NOMO-1 (cell line): ENCODE measurements around the gene LRRC39.
"Not testable (repeated sequence)": the region's sequence is repeated elsewhere in the genome, so short reads cannot be mapped to it uniquely, and the experiment has no call there.

Source experiments
- DNase-seq, 2 experiments: peaks; one replicate each; lab custom pipeline; 2025; ENCODE audit not compliant: unreplicated experiment in 2 of 2; lab: John Stamatoyannopoulos, UW

Gene LRRC39

DNA sequence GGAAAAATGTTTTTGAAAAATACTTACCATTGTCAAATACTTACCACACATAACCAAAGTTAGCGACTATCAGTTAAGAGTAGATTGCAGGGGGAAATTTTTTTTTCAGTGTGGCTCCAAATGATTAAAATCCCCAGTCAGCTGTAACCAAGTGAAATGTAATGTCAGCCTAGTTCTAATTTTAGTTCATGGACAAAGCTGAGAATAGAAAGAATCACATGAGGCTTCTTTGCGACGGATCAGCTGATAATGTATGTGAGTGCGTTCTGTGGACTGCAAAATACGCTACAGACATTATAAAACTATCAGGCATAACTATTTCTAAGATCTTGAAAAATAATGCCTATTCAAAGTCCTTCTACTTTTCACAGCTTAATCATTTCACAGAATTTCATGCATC lies at the start of gene LRRC39:
Gene LRRC39, minus strand, starts transcription at position 166 of the 400 bp plus-strand sequence. CDS start 9,740 bp downstream, outside the sequence.
- no peak for DNase-seq

DNA sequence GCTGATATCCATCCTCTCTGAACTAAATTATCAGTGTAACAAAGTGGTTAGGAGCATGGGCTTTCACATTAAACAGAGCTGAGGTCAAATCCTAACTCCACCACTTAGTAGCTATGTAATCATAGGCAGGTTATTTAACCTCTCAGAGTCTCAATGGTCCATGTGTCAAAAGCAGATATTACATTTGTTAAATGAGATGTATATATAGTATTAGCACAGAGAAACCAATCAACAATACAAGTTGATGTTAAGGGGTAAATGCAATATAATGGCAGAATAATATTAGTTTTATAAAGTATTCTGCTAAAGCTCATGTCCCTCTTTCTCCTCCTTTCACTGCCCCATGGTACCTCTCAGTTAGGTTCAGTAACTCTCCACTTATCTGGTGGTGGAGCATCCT lies 44.4 kb upstream of the LRRC39 start:
- DNase-seq, result no peak

DNA sequence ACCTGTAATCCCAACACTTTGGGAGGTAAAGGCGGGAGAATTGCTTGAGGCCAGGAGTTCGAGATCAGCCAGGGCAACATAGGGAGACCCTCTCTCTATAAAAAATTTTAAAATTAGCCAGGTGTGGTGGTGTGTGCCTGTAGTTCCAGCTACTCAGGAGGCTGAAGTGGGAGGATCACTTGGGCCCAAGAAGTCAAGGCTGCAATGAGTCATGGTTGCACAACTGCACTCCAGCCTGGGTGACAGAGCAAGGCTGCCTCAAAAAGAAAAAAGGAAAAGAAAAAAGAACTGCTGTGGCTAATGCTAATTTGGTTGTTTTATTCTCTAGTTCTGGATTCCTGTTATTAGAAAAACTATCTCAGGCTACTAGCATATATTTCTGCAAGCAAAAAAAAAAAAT lies 41.8 kb upstream of the LRRC39 start:
- DNase-seq, result no peak

DNA sequence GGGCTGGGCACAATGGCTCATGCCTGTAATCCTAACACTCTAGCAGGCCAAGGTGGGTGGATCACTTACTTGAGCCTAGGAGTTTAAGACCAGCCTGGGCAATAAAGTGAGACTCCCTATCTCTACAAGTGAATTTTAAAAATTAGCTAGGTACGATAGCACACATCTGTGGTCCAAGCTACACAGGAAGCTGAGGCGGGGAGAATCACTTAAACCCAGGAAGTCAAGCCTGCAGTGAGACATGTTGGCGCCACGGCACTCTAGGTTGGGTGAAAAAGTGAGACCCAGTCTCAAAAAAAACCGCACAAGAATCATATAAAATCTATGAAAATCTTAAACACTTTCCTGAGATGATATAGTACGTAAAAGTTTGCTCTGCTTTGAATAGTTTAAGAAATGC lies 41.4 kb upstream of the LRRC39 start:
- DNase-seq, result no peak

DNA sequence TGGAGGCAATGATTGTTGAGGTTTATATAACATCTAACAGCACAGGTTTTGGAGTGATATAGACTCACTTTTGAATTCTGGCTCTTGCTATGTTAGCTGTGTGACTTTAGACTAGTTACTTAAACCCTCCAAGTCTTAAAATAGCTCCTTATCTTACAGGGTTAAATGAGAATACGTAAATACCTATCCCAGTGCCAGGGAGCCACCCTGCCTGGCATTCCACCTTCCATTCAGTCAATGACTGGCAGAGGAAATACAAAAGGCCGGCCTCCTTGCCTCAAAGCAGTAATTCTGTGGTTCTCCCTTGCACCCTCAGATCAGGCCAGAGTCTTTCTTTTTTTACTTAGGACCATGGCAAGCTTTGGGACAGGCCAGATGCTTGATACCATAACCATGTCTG lies 39.8 kb upstream of the LRRC39 start:
- DNase-seq, result no peak

DNA sequence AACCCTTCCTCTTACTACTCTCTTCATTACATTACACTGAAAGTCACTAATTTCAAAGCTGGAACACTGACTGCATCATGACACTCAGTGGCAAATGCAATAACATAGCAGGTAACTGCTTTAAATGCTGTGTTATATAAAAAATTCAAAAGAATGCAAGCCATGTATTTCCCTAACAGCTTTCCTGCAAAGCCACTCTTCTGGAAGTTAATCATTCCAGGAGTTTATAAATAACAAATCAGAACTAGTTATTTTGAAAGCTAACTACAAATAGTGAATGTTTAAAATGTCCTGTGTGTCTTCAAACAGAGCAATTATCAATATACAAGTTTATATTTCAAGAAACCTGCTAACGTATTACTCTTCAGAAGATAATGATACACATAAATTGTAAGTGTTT lies 37.0 kb upstream of the LRRC39 start:
- no peak for DNase-seq

DNA sequence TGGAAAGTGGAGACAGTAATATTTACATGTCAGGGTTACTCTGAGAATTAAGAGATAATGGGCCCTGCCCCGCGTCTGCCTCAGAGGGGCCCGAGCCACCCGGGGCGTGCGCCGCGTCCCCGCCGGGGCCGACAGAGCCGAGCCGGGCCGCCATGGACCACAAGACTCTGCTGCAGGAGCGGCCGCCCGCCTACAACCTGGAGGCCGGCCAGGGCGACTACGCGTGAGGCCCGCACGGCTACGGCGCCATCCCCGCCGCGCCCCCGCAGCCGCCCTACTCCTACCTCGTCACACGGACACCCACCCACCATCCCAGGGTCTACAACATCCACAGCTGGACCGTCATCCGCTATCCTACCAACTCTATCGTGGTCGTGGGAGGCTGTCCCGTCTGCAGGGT lies 35.1 kb upstream of the LRRC39 start:
- no peak for DNase-seq

DNA sequence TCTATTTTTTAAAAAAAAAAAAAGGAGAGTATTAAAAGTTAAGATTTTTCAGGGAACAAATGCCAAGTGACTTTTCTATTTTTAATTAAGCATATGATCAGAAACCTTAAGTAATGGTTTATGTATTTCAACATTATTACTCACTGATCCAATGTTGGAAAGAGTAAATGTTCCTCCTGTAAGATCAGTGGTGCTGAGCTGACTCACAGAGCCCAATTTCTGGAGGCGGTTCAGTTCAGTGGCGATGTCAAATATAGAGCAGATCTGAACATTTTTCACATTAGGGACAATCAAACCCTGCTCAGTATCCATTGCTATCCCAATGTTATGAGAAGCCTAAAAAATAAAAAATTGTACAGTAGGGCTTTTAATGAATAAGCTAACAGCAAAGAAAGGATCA lies 28.2 kb upstream of the LRRC39 start:
- DNase-seq, result no peak

DNA sequence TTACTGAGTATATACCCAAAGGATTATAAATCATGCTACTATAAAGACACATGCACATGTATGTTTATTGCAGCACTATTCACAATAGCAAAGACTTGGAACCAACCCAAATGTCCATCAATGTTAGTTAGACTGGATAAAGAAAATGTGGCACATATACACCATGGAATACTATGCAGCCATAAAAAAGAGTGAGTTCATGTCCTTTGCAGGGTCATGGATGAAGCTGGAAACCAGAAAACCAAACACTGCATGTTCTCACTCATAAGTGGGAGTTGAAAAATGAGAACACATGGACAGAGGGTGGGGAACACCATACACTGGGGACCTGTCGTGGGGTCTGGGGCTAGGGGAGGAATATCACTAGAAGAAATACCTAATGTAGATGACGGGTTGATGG lies 27.5 kb upstream of the LRRC39 start:
- not testable (repeated sequence) for DNase-seq

DNA sequence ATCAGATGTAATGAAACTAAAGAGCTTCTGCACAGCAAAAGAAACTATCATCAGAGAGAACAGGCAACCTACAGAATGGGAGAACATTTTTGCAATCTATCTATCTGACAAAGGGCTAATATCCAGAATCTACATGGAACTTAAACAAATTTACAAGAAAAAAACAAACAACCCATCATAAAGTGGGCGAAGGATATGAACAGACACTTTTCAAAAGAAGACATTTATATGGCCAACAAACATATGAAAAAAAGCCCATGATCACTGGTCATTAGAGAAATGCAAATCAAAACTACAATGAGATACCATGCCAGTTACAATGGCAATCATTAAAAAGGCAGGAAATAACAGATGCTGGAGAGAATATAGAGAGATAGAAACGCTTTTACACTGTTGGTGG lies 27.0 kb upstream of the LRRC39 start:
- DNase-seq, result not testable (repeated sequence)

DNA sequence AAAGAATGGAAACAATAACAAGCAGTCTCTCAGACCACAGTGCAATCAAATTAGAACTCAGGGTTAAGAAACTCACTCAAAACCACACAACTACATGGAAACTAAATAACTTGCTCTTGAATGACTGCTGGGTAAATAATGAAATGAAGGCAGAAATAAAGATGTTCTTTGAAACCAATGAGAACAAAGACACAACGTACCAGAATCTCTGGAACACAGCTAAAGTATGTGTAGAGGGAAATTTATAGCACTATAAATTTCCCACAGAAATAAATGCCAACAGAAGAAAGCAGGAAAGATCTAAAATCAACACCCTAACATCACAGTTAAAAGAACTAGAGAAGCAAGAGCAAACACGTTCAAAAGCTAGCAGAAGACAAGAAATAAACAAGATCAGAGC lies 24.6 kb upstream of the LRRC39 start:
- DNase-seq, result not testable (repeated sequence)

DNA sequence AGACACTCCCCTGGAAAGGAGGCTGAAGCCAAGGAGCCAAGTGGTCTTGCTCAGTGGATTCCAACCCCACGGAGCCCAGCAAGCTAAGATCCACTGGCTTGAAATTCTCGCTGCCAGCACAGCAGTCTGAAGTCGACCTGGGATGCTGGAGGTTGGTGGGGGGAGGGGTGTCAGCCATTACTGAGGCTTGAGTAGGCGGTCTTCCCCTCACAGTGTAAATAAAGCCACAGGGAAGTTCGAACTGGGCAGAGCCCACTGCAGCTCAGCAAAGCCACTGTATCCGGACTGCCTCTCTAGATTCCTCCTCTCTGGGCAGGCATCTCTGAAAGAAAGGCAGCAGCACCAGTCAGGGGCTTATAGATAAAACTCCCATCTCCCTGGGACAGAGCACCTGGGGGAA lies 22.0 kb upstream of the LRRC39 start:
- DNase-seq, result not testable (repeated sequence)

DNA sequence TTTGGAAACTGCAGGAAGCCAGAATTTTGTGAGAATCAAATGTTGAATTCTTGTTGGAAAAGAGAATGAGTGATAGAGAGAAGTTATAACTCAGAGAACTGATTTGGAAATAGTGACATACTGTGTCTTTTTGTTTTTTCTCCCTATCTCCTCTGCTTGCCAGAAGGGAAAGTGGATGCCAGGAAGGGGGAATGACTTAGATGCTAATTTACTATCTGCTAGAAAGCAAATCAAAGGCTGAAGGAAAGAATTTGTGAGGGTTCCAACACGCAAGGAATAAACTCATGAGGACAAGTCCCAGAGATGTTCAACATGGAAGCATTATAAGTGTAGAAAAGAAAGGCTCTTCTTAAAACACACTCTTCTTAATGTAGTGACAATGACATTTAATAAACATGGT lies 20.5 kb upstream of the LRRC39 start:
- no peak for DNase-seq

DNA sequence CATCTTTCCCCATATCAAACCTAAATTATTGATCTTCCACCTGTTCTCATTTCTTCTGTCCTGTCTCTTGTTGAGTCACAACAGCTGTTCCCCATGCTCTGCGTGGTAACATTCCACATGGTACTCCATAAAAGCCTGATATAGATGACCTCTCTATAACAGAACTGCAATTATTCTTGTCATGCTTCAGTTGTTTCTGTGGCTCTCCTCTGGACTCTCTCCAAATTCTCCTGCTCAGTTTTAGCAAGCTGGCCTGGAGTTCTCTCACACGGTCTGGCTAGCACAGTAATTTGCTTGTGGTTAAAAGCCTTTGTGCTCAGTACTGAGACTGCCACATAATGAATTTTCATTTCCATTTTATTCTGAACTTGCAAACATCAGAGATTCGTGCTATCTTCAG lies 10.6 kb upstream of the LRRC39 start:
- DNase-seq, result no peak

DNA sequence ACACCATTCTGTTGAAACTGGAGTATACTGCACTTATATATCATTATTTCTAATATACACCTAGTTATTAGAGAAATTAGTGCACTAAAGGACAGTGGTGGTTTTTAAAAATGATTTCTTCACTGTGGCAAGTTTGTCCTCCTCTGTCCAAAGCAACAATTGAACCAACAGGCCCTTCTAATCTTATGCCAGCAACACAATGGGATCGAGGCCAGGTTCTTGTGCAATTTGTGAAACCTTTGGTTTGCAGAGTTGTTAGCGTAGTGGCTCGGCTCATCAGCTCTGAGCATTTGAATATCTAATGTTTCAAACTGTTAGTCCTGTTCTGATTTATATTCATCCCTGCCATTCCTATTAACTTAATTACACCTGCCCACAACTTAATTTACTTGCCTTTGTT lies 9.9 kb upstream of the LRRC39 start:
- DNase-seq, result no peak

DNA sequence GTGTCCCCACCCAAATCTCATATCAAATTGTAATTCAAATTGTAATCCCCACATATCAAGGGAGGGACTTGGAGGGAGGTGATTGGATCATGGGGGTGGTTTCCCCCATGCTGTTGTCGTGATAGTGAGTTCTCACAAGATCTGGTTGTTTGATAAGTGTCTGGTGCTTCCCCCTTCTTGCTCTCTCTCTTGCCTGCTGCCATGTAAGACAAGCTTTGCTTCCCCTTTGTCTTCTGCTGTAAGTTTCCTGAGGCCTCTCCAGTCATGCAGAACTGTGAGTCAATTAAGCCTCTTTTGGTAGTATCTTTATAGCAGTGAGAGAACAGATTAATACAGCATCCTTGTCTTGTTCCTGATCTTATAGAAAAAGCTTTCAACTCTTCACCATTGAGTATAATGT lies 6.5 kb upstream of the LRRC39 start:
- DNase-seq, result no peak

DNA sequence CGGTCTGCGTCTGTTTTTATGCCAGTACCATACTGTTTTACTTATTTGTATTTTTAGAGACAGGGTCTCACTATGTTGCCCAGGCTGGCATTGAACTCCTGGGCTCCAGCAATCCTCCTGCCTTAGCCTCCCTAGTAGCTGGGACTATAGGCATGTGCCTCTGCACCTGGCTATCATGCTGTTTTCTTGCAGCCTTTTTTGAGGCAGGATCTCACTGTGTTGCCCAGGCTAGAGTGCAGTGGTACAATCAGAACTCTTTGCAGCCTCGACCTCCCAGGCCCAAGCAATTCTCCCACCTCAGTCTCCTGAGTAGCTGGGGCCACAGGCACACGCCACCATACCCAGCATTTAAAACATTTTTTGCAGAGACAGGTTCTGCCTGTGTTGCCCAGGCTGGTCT lies 5.3 kb upstream of the LRRC39 start:
- DNase-seq, result no peak

DNA sequence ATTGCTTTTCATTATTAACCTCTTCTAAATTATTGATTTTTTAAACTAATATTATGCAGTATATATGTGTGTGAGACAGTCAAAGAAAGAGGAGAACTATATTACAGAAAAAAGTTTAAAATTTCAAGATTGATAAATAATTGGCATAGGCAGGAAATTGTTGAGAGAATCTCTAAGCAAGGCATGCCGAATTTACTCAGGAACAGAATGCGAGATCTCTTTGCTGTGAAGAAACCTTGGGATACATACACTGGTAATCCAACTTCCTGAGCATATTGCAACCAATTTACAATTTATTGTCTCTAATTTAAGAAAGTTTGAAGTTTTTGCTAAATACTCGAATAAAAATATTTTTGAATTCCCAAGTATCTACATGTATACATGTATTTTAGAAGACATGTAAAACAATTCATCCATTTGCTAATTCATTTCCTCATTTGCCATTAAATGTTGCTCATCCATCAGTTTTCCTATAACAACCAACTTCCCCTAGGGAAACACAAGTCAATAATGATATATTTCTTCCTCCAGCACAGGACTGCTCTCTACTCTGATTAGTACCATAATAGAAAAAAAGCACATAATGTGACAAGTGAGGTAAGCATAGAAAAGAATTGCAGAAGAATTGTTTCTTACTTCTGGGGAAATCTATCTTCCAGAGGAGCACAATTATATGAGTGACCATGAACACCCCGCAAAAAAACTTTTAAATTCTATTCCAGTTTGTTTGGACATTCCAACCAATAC lies 588 bp downstream of the LRRC39 start:
- no peak for DNase-seq

DNA sequence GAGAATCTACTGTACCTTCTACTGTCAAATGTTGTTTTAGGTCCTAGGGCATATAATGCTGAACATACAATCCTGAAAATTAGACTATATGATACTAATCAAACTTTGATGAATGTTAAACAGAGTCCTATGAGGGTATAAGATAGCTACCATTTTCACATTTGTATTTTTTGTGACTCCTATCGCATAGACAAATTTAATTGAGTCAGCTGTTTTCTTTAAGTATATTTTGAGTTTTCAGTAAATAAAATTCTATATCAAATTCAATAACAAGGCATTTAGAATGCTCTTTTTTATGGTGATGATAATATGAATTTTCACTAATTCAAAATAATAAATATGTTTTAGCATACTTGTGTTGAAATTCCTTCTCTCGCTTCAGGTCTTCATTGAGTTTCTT lies 10.0 kb downstream of the LRRC39 start:
- no peak for DNase-seq

DNA sequence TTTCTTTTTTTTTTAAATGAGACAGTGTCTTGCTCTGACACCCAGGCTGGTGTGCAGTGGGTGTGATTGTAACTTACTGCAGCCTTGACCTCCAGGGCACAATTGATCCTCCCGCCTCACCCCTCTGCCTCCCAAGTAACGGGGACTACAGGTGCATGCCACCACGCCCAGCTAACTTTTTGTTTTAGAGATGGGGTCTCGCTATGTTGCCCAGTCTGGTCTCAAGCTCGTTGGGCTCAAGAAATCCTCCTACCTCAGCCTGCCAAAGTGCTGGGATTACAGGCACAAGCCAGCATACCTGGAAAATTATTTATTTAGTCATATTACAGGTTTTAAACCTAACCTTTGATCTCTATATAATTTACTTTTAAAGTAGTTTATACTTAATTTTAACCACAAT lies 13.4 kb downstream of the LRRC39 start:
- no peak for DNase-seq

DNA sequence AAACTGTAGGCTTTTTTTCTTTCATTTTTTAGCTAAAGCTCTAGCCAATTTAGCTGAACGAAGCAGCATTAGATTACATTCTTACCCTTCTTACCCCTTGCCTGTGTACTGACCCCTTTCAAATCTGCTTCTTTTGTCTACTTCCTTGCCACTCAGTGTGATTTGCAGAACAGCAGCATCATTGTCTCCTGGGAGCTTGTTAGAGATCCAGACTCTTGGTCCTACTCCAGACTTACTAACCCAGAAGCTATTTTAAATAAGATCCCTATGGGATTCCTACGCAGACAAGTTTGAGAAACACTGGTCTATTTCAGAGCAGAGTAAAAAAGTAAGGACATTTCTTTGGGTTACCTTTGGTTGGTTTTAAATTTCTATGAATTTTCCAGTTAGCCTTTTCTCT lies 13.8 kb downstream of the LRRC39 start:
- DNase-seq, result no peak

DNA sequence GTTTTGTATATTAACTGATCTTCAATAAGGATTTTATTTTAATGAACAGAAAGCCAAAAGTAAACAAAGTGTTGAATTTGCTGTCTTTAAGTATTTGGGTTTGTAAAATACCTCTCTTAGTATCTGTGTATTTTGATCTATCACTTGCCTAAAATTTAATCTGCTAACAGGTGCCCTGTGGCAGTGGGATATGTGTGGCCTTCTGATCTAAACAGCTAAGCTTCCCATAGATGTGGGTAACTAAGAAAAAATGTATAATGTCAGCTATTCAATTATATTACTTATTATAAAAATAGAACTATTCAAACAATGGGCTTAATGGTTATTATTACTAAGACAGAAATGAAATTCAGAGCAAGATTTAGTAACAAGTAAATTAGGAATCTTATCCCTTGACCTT lies 15.2 kb downstream of the LRRC39 start:
- no peak for DNase-seq

DNA sequence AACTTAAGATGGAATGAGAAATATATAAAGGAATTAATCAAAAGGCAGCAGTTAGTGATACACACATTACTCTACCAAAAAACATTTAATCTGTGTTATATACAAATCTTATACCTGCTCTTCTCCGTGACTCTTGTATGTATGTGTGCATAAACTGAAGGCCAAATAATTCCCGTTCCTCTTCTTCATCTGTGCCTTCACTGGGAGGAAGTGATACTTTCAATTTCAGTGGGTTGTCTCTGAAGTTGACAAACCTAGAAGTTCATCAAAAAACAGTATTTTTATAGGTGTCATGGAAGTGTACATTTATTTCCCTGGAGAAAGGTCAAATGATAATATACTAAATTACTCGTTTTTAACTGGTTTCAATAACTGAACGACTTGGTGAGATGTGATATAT lies 25.8 kb downstream of the LRRC39 start:
- peak; percentile 8 to 77 for DNase-seq
